ENCODE results near the gene ZKSCAN8. TPM values are rescaled to one million over a fixed set of nuclear protein-coding genes. Genes with fewer than 3 reads are reported as not detected.

The ZKSCAN8 gene
- polyA plus RNA-seq, 1 donor from 2014 or later, result 17.2 TPM

- no peak overlapping the region for H3K9ac ChIP-seq (ENCODE audit: low read length)
- H3K79me2 ChIP-seq (replicated peaks; ENCODE audit: insufficient read depth, low read length), result no peaks in the 10 kb centered on the region
- no peak overlapping the region for H3K27ac ChIP-seq (ENCODE audit: low read length)
- H3F3A ChIP-seq (ENCODE audit: insufficient read depth, low read length, poor library complexity, severe bottlenecking), result no peaks in the 10 kb centered on the region
- peaks cover 51% of the 10 kb centered on the region for H3K36me3 ChIP-seq (ENCODE audit: insufficient read depth, low read length)
- H4K20me1 ChIP-seq (ENCODE audit: insufficient read depth), result no peaks in the 10 kb centered on the region
- no peaks in the 10 kb centered on the region for H3K27me3 ChIP-seq (ENCODE audit: insufficient read depth, low read depth, low read length)
- no peak overlapping the region for H2AFZ ChIP-seq (ENCODE audit: low read depth, low read length)
- no peak overlapping the region for H3K4me2 ChIP-seq (ENCODE audit: low read length)
- TF ChIP-seq MXI1 (conservative IDR thresholded peaks at IDR 0.05; ENCODE audit: poor library complexity, severe bottlenecking) (no peak), SMC3 (conservative IDR thresholded peaks at IDR 0.05; ENCODE audit: poor library complexity) (no peak), EP300 (conservative IDR thresholded peaks at IDR 0.05; ENCODE audit: poor library complexity, severe bottlenecking) (no peak), REST (IDR thresholded peaks at IDR 0.05; ENCODE audit: borderline replicate concordance) (no peak), TAF1 (IDR thresholded peaks at IDR 0.05; ENCODE audit: low read depth) (no peak), POLR2AphosphoS5 (IDR thresholded peaks at IDR 0.05) (no peak), EZH2 (IDR thresholded peaks at IDR 0.05; ENCODE audit: borderline replicate concordance, insufficient read depth, low read length, poor library complexity, severe bottlenecking) (no peak), RAD21 (conservative IDR thresholded peaks at IDR 0.05) (no peak), CTCF (IDR thresholded peaks at IDR 0.05; ENCODE audit: poor library complexity, severe bottlenecking) (no peak)
- no peaks in the 10 kb centered on the region for H3K9me3 ChIP-seq (ENCODE audit: low read length)
- no peaks in the 10 kb centered on the region for H3K9me2 ChIP-seq (ENCODE audit: insufficient read depth, low read length)
- H3K4me3 ChIP-seq (ENCODE audit: low read length), result no peak overlapping the region
Measured at GRCh38 chr6:28152531-28152930, 10.8 kb downstream of the ZKSCAN8 start.

GRCh38 chr6:28153546-28153945, 11.9 kb downstream of the ZKSCAN8 start:
- Histone ChIP-seq H3K36me3 (ENCODE audit: insufficient read depth, low read length) (peaks cover 48% of the 10 kb centered on the region), H3K9ac (ENCODE audit: low read length) (no peak overlapping the region), H3K4me3 (ENCODE audit: low read length) (no peak overlapping the region), H4K20me1 (ENCODE audit: insufficient read depth) (no peaks in the 10 kb centered on the region), H3K27ac (ENCODE audit: low read length) (no peak overlapping the region), H3K9me2 (ENCODE audit: insufficient read depth, low read length) (no peaks in the 10 kb centered on the region), H2AFZ (ENCODE audit: low read depth, low read length) (no peak overlapping the region), H3K27me3 (ENCODE audit: insufficient read depth, low read depth, low read length) (no peaks in the 10 kb centered on the region), H3K79me2 (replicated peaks; ENCODE audit: insufficient read depth, low read length) (no peaks in the 10 kb centered on the region), H3F3A (ENCODE audit: insufficient read depth, low read length, poor library complexity, severe bottlenecking) (no peaks in the 10 kb centered on the region), H3K4me2 (ENCODE audit: low read length) (no peak overlapping the region), H3K9me3 (ENCODE audit: low read length) (no peaks in the 10 kb centered on the region)
- TF ChIP-seq TAF1 (IDR thresholded peaks at IDR 0.05; ENCODE audit: low read depth), result no peak

GRCh38 chr6:28154357-28154756, 12.7 kb downstream of the ZKSCAN8 start:
- H3K36me3 ChIP-seq (ENCODE audit: insufficient read depth, low read length), result peaks cover 42% of the 10 kb centered on the region
- no peaks in the 10 kb centered on the region for H3K9me2 ChIP-seq (ENCODE audit: insufficient read depth, low read length)
- no peak overlapping the region for H3K4me3 ChIP-seq (ENCODE audit: low read length)
- H3K4me2 ChIP-seq (ENCODE audit: low read length), result no peak overlapping the region
- H3F3A ChIP-seq (ENCODE audit: insufficient read depth, low read length, poor library complexity, severe bottlenecking), result no peaks in the 10 kb centered on the region
- H3K27me3 ChIP-seq (ENCODE audit: insufficient read depth, low read depth, low read length), result no peaks in the 10 kb centered on the region
- no peaks in the 10 kb centered on the region for H3K9me3 ChIP-seq (ENCODE audit: low read length)
- no peaks in the 10 kb centered on the region for H4K20me1 ChIP-seq (ENCODE audit: insufficient read depth)
- H2AFZ ChIP-seq (ENCODE audit: low read depth, low read length), result no peak overlapping the region
- no peak overlapping the region for H3K27ac ChIP-seq (ENCODE audit: low read length)
- H3K79me2 ChIP-seq (replicated peaks; ENCODE audit: insufficient read depth, low read length), result no peaks in the 10 kb centered on the region
- no peak overlapping the region for H3K9ac ChIP-seq (ENCODE audit: low read length)
- no peak for TF ChIP-seq REST (IDR thresholded peaks at IDR 0.05; ENCODE audit: borderline replicate concordance)

Measured in neural cell (in vitro differentiated cells).